A673 (cell line): ENCODE results near the gene STK32A.

Experiments used
- EZH2 ChIP-seq: fragments of 200-600 bp; sonication (generic); IDR thresholded peaks from 2 replicates; pipeline ENCODE4 v1.6.1; 2017; ENCODE audit warnings: borderline replicate concordance, low read depth, mild to moderate bottlenecking, mixed read lengths, antibody characterized with exemption, low read length; ENCODE audit not compliant: poor library complexity, severe bottlenecking
- TF ChIP-seq, protein P1 (sequence below): fragments of 300-800, 200-600 bp; sonication (generic); conservative IDR thresholded peaks from 2 replicates; pipeline ENCODE4 v1.5.1; 2017; ENCODE audit warnings: low read depth, mild to moderate bottlenecking, antibody characterized with exemption, low read length, moderate library complexity, mixed read lengths

DNA sequence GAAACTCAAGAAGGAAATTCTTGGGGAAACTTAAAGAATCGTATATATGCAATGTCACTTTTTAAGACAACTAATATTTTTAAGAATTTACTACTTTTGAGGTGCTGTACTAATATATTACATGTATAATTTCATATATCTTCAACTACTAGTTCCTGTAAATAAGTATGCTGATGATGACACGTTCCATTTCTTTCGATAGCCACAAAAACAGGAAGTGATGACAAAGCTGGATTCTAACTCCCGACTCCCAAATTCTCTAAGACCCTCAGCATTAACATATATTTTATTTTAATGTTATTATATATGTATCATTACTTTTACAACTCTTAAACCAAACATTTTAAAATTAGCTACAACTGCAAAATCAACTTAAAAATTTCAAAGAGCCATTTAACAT is 74.8 kb downstream of the STK32A start:
- TF ChIP-seq, protein P1, sequence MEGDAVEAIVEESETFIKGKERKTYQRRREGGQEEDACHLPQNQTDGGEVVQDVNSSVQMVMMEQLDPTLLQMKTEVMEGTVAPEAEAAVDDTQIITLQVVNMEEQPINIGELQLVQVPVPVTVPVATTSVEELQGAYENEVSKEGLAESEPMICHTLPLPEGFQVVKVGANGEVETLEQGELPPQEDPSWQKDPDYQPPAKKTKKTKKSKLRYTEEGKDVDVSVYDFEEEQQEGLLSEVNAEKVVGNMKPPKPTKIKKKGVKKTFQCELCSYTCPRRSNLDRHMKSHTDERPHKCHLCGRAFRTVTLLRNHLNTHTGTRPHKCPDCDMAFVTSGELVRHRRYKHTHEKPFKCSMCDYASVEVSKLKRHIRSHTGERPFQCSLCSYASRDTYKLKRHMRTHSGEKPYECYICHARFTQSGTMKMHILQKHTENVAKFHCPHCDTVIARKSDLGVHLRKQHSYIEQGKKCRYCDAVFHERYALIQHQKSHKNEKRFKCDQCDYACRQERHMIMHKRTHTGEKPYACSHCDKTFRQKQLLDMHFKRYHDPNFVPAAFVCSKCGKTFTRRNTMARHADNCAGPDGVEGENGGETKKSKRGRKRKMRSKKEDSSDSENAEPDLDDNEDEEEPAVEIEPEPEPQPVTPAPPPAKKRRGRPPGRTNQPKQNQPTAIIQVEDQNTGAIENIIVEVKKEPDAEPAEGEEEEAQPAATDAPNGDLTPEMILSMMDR = no peak
- no peak for TF ChIP-seq EZH2
